GM10266 (cell line): ENCODE results near the gene PLET1.

ENCODE experiments used
- DNase-seq: peaks from one replicate; pipeline ENCODE4 v3.0.0; 2012; ENCODE audit errors: extremely low spot score
- CTCF ChIP-seq: IDR thresholded peaks from 2 replicates; pipeline ENCODE4 v1.5.1; 2012; ENCODE audit warnings: mild to moderate bottlenecking, low read depth; ENCODE audit not compliant: control insufficient read depth, insufficient read depth; ENCODE audit errors: missing control alignments

The PLET1 gene

GRCh38 chr11:112292785-112293407 is 32.2 kb upstream of the PLET1 start:
- DNase-seq, result no peak
- no peak for TF ChIP-seq CTCF

GRCh38 chr11:112292188-112292587 is 31.5 kb upstream of the PLET1 start:
- no peak for TF ChIP-seq CTCF
- no peak for DNase-seq

GRCh38 chr11:112291191-112291590 is 30.5 kb upstream of the PLET1 start:
- TF ChIP-seq CTCF, result no peak
- DNase-seq, result no peak

GRCh38 chr11:112290493-112290850 is 29.8 kb upstream of the PLET1 start:
- no peak for TF ChIP-seq CTCF
- no peak for DNase-seq

GRCh38 chr11:112289588-112290492 is 29.2 kb upstream of the PLET1 start:
- peak; percentile 87 for TF ChIP-seq CTCF
- peak; percentile 83 for DNase-seq

GRCh38 chr11:112288021-112288420 is 27.4 kb upstream of the PLET1 start:
- TF ChIP-seq CTCF, result no peak
- DNase-seq, result no peak

GRCh38 chr11:112285841-112286311 is 25.2 kb upstream of the PLET1 start:
- TF ChIP-seq CTCF, result no peak
- no peak for DNase-seq
